B cell (primary cell): ENCODE data around the gene PRSS16. TPM values are rescaled to one million over a fixed set of nuclear protein-coding genes. Genes with fewer than 3 reads are reported as not detected.

Source experiments
- ATAC-seq: fragments of 200-7000 bp; cut with Tn5 transposase; one replicate; pipeline ENCODE4 v1.10.0; 2021; ENCODE audit warnings: low read depth, mild to moderate bottlenecking, moderate number of reproducible peaks, moderate library complexity
- CTCF ChIA-PET: fragments of 350-600 bp; sonication (Branson Sonifier 250); formaldehyde crosslinking; loops from one replicate; lab custom pipeline; 2021; ENCODE audit warnings: antibody characterized with exemption, inconsistent platforms; lab: Charles Lee
- POLR2A ChIA-PET: fragments of 350-600 bp; sonication (Branson Sonifier 250); formaldehyde crosslinking; loops from one replicate; lab custom pipeline; 2021; ENCODE audit warnings: antibody characterized with exemption; lab: Charles Lee
- DNase-seq: peaks from one replicate; pipeline ENCODE4 v3.0.0; 2013
- H2AFZ ChIP-seq: 2 replicates; pipeline ENCODE4 v1.6.1; 2012; ENCODE audit warnings: mild to moderate bottlenecking, low read depth, low read length; ENCODE audit not compliant: insufficient read depth, poor library complexity, severe bottlenecking
- H3K27ac ChIP-seq, 2 donors: 1 replicate in 1 of 2; 2 replicates in 1 of 2; pipeline ENCODE4 v1.5.1; 2012 to 2013; ENCODE audit warnings: low read length in 2 of 2, mild to moderate bottlenecking in 2 of 2, moderate library complexity in 1 of 2
- H3K27me3 ChIP-seq, 4 experiments: fragments of 200-600 bp in 1 of 4; sonication (generic) in 1 of 4; replicated peaks in 1 of 4; 1 replicate in 2 of 4; 2 replicates in 2 of 4; pipeline versions ENCODE4 v1.6.1 to v1.7.0; 2013 to 2016; ENCODE audit warnings: low read length in 3 of 4, mild to moderate bottlenecking in 2 of 4, mixed read lengths in 1 of 4, moderate library complexity in 1 of 4; ENCODE audit not compliant: insufficient read depth in 4 of 4, control insufficient read depth in 3 of 4; ENCODE audit errors: control extremely low read depth in 1 of 4
- H3K36me3 ChIP-seq, 2 experiments: replicated peaks in 1 of 2; 1 replicate in 1 of 2; 2 replicates in 1 of 2; pipeline versions ENCODE4 v1.6.1 to v1.7.1; 2013; ENCODE audit warnings: low read length in 1 of 2; ENCODE audit not compliant: insufficient read depth in 2 of 2, control insufficient read depth in 1 of 2; ENCODE audit errors: control extremely low read depth in 1 of 2, extremely low read depth in 1 of 2
- H3K4me1 ChIP-seq, 2 donors: fragments of 200-600 bp in 1 of 2; sonication (generic) in 1 of 2; 1 replicate in 1 of 2; 2 replicates in 1 of 2; pipeline versions ENCODE4 v1.5.1 to v1.6.1; 2013 to 2017; ENCODE audit warnings: low read length in 2 of 2; ENCODE audit not compliant: control insufficient read depth in 2 of 2, insufficient read depth in 2 of 2
- H3K4me2 ChIP-seq: replicated peaks from 2 replicates; pipeline ENCODE3; 2012; ENCODE audit warnings: mild to moderate bottlenecking, low read depth, low read length; ENCODE audit not compliant: poor library complexity, severe bottlenecking
- H3K4me3 ChIP-seq, 5 experiments: fragments of 200-600 bp in 1 of 5; sonication (generic) in 1 of 5; 1 replicate in 3 of 5; 2 replicates in 2 of 5; pipeline versions ENCODE4 v1.5.1 to v1.7.0; 2011 to 2016; ENCODE audit warnings: low read length in 4 of 5, mild to moderate bottlenecking in 4 of 5, low read depth in 2 of 5, control low read depth in 1 of 5, moderate library complexity in 1 of 5; ENCODE audit not compliant: insufficient read depth in 1 of 5; ENCODE audit errors: control extremely low read depth in 1 of 5, extremely low read depth in 1 of 5
- H3K79me2 ChIP-seq: fragments of 200-600 bp; sonication (generic); one replicate; pipeline ENCODE4 v1.6.0; 2016; ENCODE audit warnings: low read length; ENCODE audit not compliant: control insufficient read depth, insufficient read depth
- H3K9ac ChIP-seq: fragments of 200-600 bp; sonication (generic); 2 replicates; pipeline ENCODE4 v1.6.1; 2017; ENCODE audit warnings: mild to moderate bottlenecking, low read length, moderate library complexity
- H3K9me3 ChIP-seq, 3 donors: one replicate each; pipeline versions ENCODE4 v1.6.1 to v1.7.1; 2013; ENCODE audit warnings: low read length in 2 of 3; ENCODE audit not compliant: control insufficient read depth in 2 of 3, insufficient read depth in 1 of 3; ENCODE audit errors: control extremely low read depth in 1 of 3
- H4K20me1 ChIP-seq: 2 replicates; pipeline ENCODE4 v1.6.0; 2012; ENCODE audit warnings: mild to moderate bottlenecking, low read length; ENCODE audit not compliant: insufficient read depth, control insufficient read depth, poor library complexity, severe bottlenecking
- H3K27ac Mint-ChIP-seq: one replicate; pipeline ENCODE4 v1.8.0; 2021; ENCODE audit warnings: mixed read lengths
- H3K27me3 Mint-ChIP-seq: one replicate; pipeline ENCODE4 v1.8.0; 2021; ENCODE audit warnings: mixed read lengths
- H3K4me1 Mint-ChIP-seq: one replicate; pipeline ENCODE4 v1.8.0; 2021; ENCODE audit warnings: mixed read lengths
- H3K4me3 Mint-ChIP-seq: one replicate; pipeline ENCODE4 v1.8.0; 2021; ENCODE audit warnings: mixed read lengths
- H3K9me3 Mint-ChIP-seq: one replicate; pipeline ENCODE4 v1.8.0; 2022; ENCODE audit warnings: mixed read lengths; ENCODE audit not compliant: insufficient read depth
- CTCF ChIP-seq: fragments of 200-600 bp; IDR thresholded peaks from one replicate; pipeline ENCODE4 v1.8.0; 2022; ENCODE audit warnings: antibody characterized with exemption, mild to moderate bottlenecking
- EZH2 ChIP-seq: IDR thresholded peaks from 2 replicates; pipeline ENCODE4 v1.6.1; 2012; ENCODE audit warnings: borderline replicate concordance, low read depth, mild to moderate bottlenecking, moderate library complexity, low read length; ENCODE audit not compliant: insufficient read depth, poor library complexity, severe bottlenecking
- WGBS: methylation state at CpG from one replicate; pipeline ENCODE4 v1.1.5; 2013; ENCODE audit warnings: missing lambda C conversion rate; ENCODE audit not compliant: insufficient coverage; 5-methylcytosine and 5-hydroxymethylcytosine counted together
- intact Hi-C: fragments of 100-400 bp; cut with micrococcal nuclease; formaldehyde crosslinking; loops from one replicate; pipeline ENCODE4 v1.10.0; 2022
- polyA minus RNA-seq: library from RNA; depleted of rRNA, polyadenylated mRNA; stranded (reverse); fragments of >200 nt; gene quantifications from 2 replicates; pipeline ENCODE4 v1.2.3, GENCODE V29; 2012
- polyA plus RNA-seq: library from polyadenylated mRNA; depleted of rRNA; stranded (reverse); fragments of >200 nt; gene quantifications from 2 replicates; pipeline ENCODE4 v1.2.3, GENCODE V29; 2012
- total RNA-seq, 2 donors: library from RNA; stranded (reverse); fragments of 120-200 nt in 1 of 2; gene quantifications; 1 replicate in 1 of 2; 2 replicates in 1 of 2; pipeline versions ENCODE4 v1.2.3 to v1.2.4, GENCODE V29; 2013 to 2022

PRSS16 gene, protein sequence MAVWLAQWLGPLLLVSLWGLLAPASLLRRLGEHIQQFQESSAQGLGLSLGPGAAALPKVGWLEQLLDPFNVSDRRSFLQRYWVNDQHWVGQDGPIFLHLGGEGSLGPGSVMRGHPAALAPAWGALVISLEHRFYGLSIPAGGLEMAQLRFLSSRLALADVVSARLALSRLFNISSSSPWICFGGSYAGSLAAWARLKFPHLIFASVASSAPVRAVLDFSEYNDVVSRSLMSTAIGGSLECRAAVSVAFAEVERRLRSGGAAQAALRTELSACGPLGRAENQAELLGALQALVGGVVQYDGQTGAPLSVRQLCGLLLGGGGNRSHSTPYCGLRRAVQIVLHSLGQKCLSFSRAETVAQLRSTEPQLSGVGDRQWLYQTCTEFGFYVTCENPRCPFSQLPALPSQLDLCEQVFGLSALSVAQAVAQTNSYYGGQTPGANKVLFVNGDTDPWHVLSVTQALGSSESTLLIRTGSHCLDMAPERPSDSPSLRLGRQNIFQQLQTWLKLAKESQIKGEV
- 2.0 and 2.4 TPM in 2 replicates for total RNA-seq
- total RNA-seq (2013): 0.68 TPM
- 0.78 and 1.3 TPM in 2 replicates for polyA plus RNA-seq
- 0.50 and 1.9 TPM in 2 replicates for polyA minus RNA-seq

- DNase-seq: no peak
- Mint-ChIP-seq H3K4me3 (no peak within 1 kb of the TSS), H3K27me3 (peaks cover 41% of the 10 kb centered on the region), H3K27ac (no peak within 1 kb of the TSS), H3K9me3 (no peaks in the 10 kb centered on the region), H3K4me1 (peaks cover 17% of the 10 kb centered on the region)
- Histone ChIP-seq H3K9me3 (peaks cover 0 to 20% (median 0%) of the 10 kb centered on the region in 3 donors), H3K4me3 (no peak within 1 kb of the TSS), H3K9ac (no peak within 1 kb of the TSS), H3K27me3 (peaks cover 0 to 58% (median 30%) of the 10 kb centered on the region in 4 experiments), H3K4me2 (no peak within 1 kb of the TSS), H3K36me3 (no peaks in the 10 kb centered on the region), H3K27ac (no peak within 1 kb of the TSS), H3K4me1 (peaks cover 16 to 18% of the 10 kb centered on the region in 2 donors), H3K79me2 (no peaks in the 10 kb centered on the region), H2AFZ (no peak within 1 kb of the TSS), H4K20me1 (no peaks in the 10 kb centered on the region)
- intact Hi-C loops: no loop called here
- ATAC-seq: no peak
- POLR2A ChIA-PET: no interaction called here
- CTCF ChIA-PET: no interaction called here
- TF ChIP-seq CTCF (no peak), EZH2 (no peak)
- 71% methylated on average over 12 of the region's 12 CpGs for WGBS
Observed at GRCh38 chr6:27247133-27247836, at the start of gene PRSS16. Gene PRSS16, plus strand, starts transcription at chr6:27247701. Its CDS starts 37 bp downstream, at chr6:27247738.
